ENCODE results near the gene HDAC8.
"Not testable (repeated sequence)": the region's sequence is repeated elsewhere in the genome, so short reads cannot be mapped to it uniquely, and the experiment has no call there.

HDAC8 gene

DNA sequence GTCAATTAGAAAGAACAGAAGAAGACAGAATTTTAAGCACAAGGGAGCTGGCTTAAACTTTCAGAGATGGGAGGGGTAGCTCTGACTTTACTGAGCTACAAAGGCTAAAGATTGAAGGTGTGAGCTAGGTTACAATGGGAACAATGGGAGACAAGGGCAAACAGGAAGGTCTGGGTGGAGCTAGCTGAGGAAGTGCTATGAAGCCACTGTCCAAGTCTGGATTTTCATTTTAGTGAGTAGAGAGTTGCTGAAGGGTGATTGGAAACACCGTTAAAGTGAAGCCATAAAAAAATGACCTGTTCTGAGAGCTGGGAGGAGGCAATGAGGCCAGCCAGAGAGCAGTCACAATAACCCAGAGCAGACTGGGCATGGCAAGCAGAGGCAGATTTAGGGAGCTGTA is 162.7 kb downstream of the HDAC8 start:
- Histone ChIP-seq H3K9me2 (replicated peaks; ENCODE audit: insufficient read depth, low read length) (no peaks in the 10 kb centered on the region), H3K4me2 (ENCODE audit: low read depth, low read length, poor library complexity, severe bottlenecking) (no peak overlapping the region), H4K20me1 (ENCODE audit: low read depth, low read length) (no peaks in the 10 kb centered on the region), H3K9me3 (ENCODE audit: insufficient read depth, low read length) (no peaks in the 10 kb centered on the region), H3K27me3 (ENCODE audit: low read length) (no peaks in the 10 kb centered on the region), H3K9ac (ENCODE audit: low read length) (no peak overlapping the region), H3F3A (ENCODE audit: insufficient read depth) (no peaks in the 10 kb centered on the region), H3K27ac (ENCODE audit: low read depth, low read length) (no peak overlapping the region), H3K4me3 (ENCODE audit: insufficient read depth, low read length, poor library complexity, severe bottlenecking) (no peak overlapping the region), H3K79me2 (ENCODE audit: insufficient read depth, low read length) (no peaks in the 10 kb centered on the region), H3K36me3 (ENCODE audit: low read length) (no peaks in the 10 kb centered on the region), H2AFZ (ENCODE audit: low read depth, low read length, severe bottlenecking) (no peak overlapping the region)
- TF ChIP-seq, protein P1, sequence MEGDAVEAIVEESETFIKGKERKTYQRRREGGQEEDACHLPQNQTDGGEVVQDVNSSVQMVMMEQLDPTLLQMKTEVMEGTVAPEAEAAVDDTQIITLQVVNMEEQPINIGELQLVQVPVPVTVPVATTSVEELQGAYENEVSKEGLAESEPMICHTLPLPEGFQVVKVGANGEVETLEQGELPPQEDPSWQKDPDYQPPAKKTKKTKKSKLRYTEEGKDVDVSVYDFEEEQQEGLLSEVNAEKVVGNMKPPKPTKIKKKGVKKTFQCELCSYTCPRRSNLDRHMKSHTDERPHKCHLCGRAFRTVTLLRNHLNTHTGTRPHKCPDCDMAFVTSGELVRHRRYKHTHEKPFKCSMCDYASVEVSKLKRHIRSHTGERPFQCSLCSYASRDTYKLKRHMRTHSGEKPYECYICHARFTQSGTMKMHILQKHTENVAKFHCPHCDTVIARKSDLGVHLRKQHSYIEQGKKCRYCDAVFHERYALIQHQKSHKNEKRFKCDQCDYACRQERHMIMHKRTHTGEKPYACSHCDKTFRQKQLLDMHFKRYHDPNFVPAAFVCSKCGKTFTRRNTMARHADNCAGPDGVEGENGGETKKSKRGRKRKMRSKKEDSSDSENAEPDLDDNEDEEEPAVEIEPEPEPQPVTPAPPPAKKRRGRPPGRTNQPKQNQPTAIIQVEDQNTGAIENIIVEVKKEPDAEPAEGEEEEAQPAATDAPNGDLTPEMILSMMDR (IDR thresholded peaks at IDR 0.05; ENCODE audit: insufficient read depth, low read length, poor library complexity, severe bottlenecking): no peak
- no peak for TF ChIP-seq EZH2phosphoT487 (conservative IDR thresholded peaks at IDR 0.05; ENCODE audit: low read length)

DNA sequence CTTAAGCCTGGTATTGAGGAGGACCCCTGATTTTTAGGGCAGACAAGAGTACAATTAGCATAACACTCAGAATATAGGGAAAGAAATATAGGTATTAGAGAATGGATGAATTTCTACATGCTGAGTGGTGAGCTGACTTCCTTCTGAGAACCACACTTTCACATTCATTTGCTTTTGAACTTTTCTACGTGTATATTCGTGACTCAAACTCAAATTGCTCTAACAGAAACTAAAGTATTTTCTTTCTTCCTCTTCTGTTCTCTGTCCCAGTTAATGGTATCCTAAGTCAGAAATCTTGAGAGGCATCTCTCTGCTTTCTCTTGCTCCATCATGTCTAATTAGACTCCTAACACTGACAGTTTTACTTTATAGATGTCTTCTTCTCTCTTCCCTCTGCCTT is 163.8 kb downstream of the HDAC8 start:
- Histone ChIP-seq H3K9ac (ENCODE audit: low read length) (no peak overlapping the region), H3K4me3 (ENCODE audit: insufficient read depth, low read length, poor library complexity, severe bottlenecking) (no peak overlapping the region), H3K9me2 (replicated peaks; ENCODE audit: insufficient read depth, low read length) (no peaks in the 10 kb centered on the region), H2AFZ (ENCODE audit: low read depth, low read length, severe bottlenecking) (no peak overlapping the region), H3F3A (ENCODE audit: insufficient read depth) (no peaks in the 10 kb centered on the region), H3K79me2 (ENCODE audit: insufficient read depth, low read length) (no peaks in the 10 kb centered on the region), H3K27me3 (ENCODE audit: low read length) (no peaks in the 10 kb centered on the region), H3K4me2 (ENCODE audit: low read depth, low read length, poor library complexity, severe bottlenecking) (no peak overlapping the region), H3K9me3 (ENCODE audit: insufficient read depth, low read length) (no peaks in the 10 kb centered on the region), H3K36me3 (ENCODE audit: low read length) (no peaks in the 10 kb centered on the region), H4K20me1 (ENCODE audit: low read depth, low read length) (no peaks in the 10 kb centered on the region), H3K27ac (ENCODE audit: low read depth, low read length) (no peak overlapping the region)
- TF ChIP-seq, protein P1 (IDR thresholded peaks at IDR 0.05; ENCODE audit: insufficient read depth, low read length, poor library complexity, severe bottlenecking): no peak
- no peak for TF ChIP-seq EZH2phosphoT487 (conservative IDR thresholded peaks at IDR 0.05; ENCODE audit: low read length)

GRCh38 chrX:72405136-72405535 is 167.5 kb downstream of the HDAC8 start:
- H3K27me3 ChIP-seq (ENCODE audit: low read length); H3K4me3 ChIP-seq (ENCODE audit: insufficient read depth, low read length, poor library complexity, severe bottlenecking); H3K9me2 ChIP-seq (replicated peaks; ENCODE audit: insufficient read depth, low read length); H3K9me3 ChIP-seq (ENCODE audit: insufficient read depth, low read length); H3K9ac ChIP-seq (ENCODE audit: low read length); H3K79me2 ChIP-seq (ENCODE audit: insufficient read depth, low read length); H3K27ac ChIP-seq (ENCODE audit: low read depth, low read length); H3F3A ChIP-seq (ENCODE audit: insufficient read depth); H4K20me1 ChIP-seq (ENCODE audit: low read depth, low read length); H2AFZ ChIP-seq (ENCODE audit: low read depth, low read length, severe bottlenecking); H3K36me3 ChIP-seq (ENCODE audit: low read length); H3K4me2 ChIP-seq (ENCODE audit: low read depth, low read length, poor library complexity, severe bottlenecking): not testable (repeated sequence)

GRCh38 chrX:72402614-72403013 is 170.0 kb downstream of the HDAC8 start:
- no peaks in the 10 kb centered on the region for H3K9me3 ChIP-seq (ENCODE audit: insufficient read depth, low read length)
- H3K27ac ChIP-seq (ENCODE audit: low read depth, low read length): no peak overlapping the region
- H3K9me2 ChIP-seq (replicated peaks; ENCODE audit: insufficient read depth, low read length): no peaks in the 10 kb centered on the region
- no peaks in the 10 kb centered on the region for H3F3A ChIP-seq (ENCODE audit: insufficient read depth)
- H3K4me2 ChIP-seq (ENCODE audit: low read depth, low read length, poor library complexity, severe bottlenecking): no peak overlapping the region
- no peaks in the 10 kb centered on the region for H3K36me3 ChIP-seq (ENCODE audit: low read length)
- no peak overlapping the region for H3K9ac ChIP-seq (ENCODE audit: low read length)
- TF ChIP-seq, protein P1 (IDR thresholded peaks at IDR 0.05; ENCODE audit: insufficient read depth, low read length, poor library complexity, severe bottlenecking): no peak
- TF ChIP-seq EZH2phosphoT487 (conservative IDR thresholded peaks at IDR 0.05; ENCODE audit: low read length): no peak
- H3K79me2 ChIP-seq (ENCODE audit: insufficient read depth, low read length): no peaks in the 10 kb centered on the region
- no peaks in the 10 kb centered on the region for H3K27me3 ChIP-seq (ENCODE audit: low read length)
- no peaks in the 10 kb centered on the region for H4K20me1 ChIP-seq (ENCODE audit: low read depth, low read length)
- H2AFZ ChIP-seq (ENCODE audit: low read depth, low read length, severe bottlenecking): no peak overlapping the region
- no peak overlapping the region for H3K4me3 ChIP-seq (ENCODE audit: insufficient read depth, low read length, poor library complexity, severe bottlenecking)

All from SU-DHL-6 (cell line).